ENCODE results near the gene RFX8. TPM values are rescaled to one million over a fixed set of nuclear protein-coding genes. Genes with fewer than 3 reads are reported as not detected.

RFX8 gene
- total RNA-seq: 4.5 and 15.3 TPM in 2 replicates

GRCh38 chr2:101474731-101475384 lies at the start of gene RFX8:
Gene RFX8 (minus strand): TSS chr2:101475112. CDS start chr2:101466848, 8,264 bp downstream.

GRCh38 chr2:101387151-101387834 lies 87.6 kb downstream of the RFX8 start, which contains the start of gene CREG2:
Gene CREG2 (minus strand): TSS chr2:101387503. CDS start chr2:101387457, 46 bp downstream.

Other genes starting within 250 kb of the RFX8 start
- gene CNOT11, start 222.2 kb downstream of the RFX8 start, total RNA-seq: 18.0 and 21.0 TPM in 2 replicates
- gene RNF149, start 166.4 kb downstream of the RFX8 start, total RNA-seq: 89.7 and 94.5 TPM in 2 replicates
- 3.9 and 5.2 TPM in 2 replicates for gene CREG2, start 87.6 kb downstream of the RFX8 start, total RNA-seq
- gene MAP4K4, start 222.6 kb upstream of the RFX8 start, total RNA-seq: 214 and 285 TPM in 2 replicates

All from uterine smooth muscle cell (primary cell).